Testis (tissue), 3 donors: ENCODE results near the gene KIAA1210. TPM values are rescaled to one million over a fixed set of nuclear protein-coding genes. Genes with fewer than 3 reads are reported as not detected.

ENCODE experiments used
- DNase-seq: peaks from one replicate; pipeline ENCODE4 v3.0.0-alpha.2; 2019
- H3K27ac ChIP-seq, 2 donors: fragments of 200-600 bp; sonication (generic); one replicate each; pipeline ENCODE4 v1.5.1; 2019
- H3K27me3 ChIP-seq: fragments of 200-600 bp; sonication (generic); one replicate; pipeline ENCODE4 v1.5.1; 2019
- H3K36me3 ChIP-seq: fragments of 200-600 bp; sonication (generic); one replicate; pipeline ENCODE4 v1.5.1; 2017; ENCODE audit warnings: low read depth; ENCODE audit errors: missing control alignments
- H3K4me1 ChIP-seq: fragments of 200-600 bp; sonication (generic); one replicate; pipeline ENCODE4 v1.5.1; 2019
- H3K4me3 ChIP-seq, 2 donors: fragments of 200-600 bp; sonication (generic); one replicate each; pipeline ENCODE4 v1.5.1; 2017 to 2019
- H3K9me3 ChIP-seq: fragments of 200-600 bp; sonication (generic); one replicate; pipeline ENCODE4 v1.5.1; 2017
- POLR2A ChIP-seq: fragments of 450-650 bp; IDR thresholded peaks from one replicate; pipeline ENCODE4 v1.6.1; 2017; ENCODE audit warnings: antibody characterized with exemption, mild to moderate bottlenecking, moderate library complexity
- whole genome bisulfite sequencing, 2 donors: methylation state at CpG; one replicate each; pipeline ENCODE4 v1.1.5; 2018; 5-methylcytosine and 5-hydroxymethylcytosine counted together
- intact Hi-C: fragments of 100-400 bp; cut with DNase I; formaldehyde crosslinking; loops from one replicate; pipeline ENCODE4 v1.15.1; 2023; ENCODE audit warnings: low total_unique reads
- polyA plus RNA-seq: library from polyadenylated mRNA; stranded (reverse); fragments of 350-450 nt; fragmentation: Illumina TruSeq; extraction: RNeasy Lipid Tissue Mini Kit (QIAGEN cat#74804); gene quantifications from one replicate; pipeline ENCODE4 v1.2.3, GENCODE V29; 2014; ENCODE audit warnings: low read depth, low replicate concordance; ENCODE audit not compliant: insufficient read depth
- total RNA-seq, 2 donors: library from RNA; depleted of rRNA; stranded (reverse); fragments of >200 nt; gene quantifications; one replicate each; pipeline ENCODE4 v1.2.3, GENCODE V29; 2016
- TF ChIP-seq, protein P1 (sequence below), 3 experiments: fragments of 450-650 bp in 2 of 3; fragments of 200-600 bp in 1 of 3; sonication (generic) in 1 of 3; IDR thresholded peaks; one replicate each; pipeline ENCODE4 v1.5.1; 2016 to 2019; ENCODE audit warnings: antibody characterized with exemption in 3 of 3, mild to moderate bottlenecking in 2 of 3, moderate library complexity in 1 of 3

KIAA1210 gene
- total and polyA plus RNA-seq, 3 donors from 2014 or later, result 63.0 to 286 (median 245) TPM

DNA sequence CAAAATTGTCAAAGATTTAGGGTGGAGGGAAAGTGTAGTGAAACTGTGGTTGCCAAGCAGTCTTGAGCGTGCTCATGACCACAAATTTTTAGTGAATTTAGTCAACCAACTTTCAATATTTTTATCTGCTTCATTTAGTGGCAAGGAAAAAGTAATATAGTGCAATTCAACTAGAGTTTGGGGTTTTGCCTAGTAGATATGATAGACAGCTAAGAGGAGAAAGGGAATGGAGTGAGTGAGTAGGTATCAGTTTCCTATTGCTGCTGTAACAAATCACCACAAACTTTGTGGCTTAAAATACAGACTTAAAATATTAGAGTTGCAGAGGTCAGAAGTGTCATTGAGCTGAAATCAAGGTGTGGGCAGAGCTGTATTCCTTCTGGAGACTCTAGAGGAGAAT lies 58.5 kb downstream of the KIAA1210 start:
- Histone ChIP-seq H3K4me1 (no peaks in the 10 kb centered on the region), H3K27ac (no peak overlapping the region)

GRCh38 chrX:119067023-119067739 lies 60.4 kb downstream of the KIAA1210 start:
- Histone ChIP-seq H3K27me3 (no peaks in the 10 kb centered on the region), H3K4me3 (no peak overlapping the region), H3K27ac (no peak overlapping the region), H3K9me3 (no peaks in the 10 kb centered on the region), H3K4me1 (no peaks in the 10 kb centered on the region), H3K36me3 (no peaks in the 10 kb centered on the region)
- 20 to 31% methylated on average over 3 to 7 of the region's 7 CpGs for WGBS, 2 donors
- peak; percentile 67 for DNase-seq
- intact Hi-C loops, result loop anchor here (10.0 kb wide), 1 partner anchor 212 kb away; no protein-coding TSS in a partner anchor
- TF ChIP-seq, protein P1, sequence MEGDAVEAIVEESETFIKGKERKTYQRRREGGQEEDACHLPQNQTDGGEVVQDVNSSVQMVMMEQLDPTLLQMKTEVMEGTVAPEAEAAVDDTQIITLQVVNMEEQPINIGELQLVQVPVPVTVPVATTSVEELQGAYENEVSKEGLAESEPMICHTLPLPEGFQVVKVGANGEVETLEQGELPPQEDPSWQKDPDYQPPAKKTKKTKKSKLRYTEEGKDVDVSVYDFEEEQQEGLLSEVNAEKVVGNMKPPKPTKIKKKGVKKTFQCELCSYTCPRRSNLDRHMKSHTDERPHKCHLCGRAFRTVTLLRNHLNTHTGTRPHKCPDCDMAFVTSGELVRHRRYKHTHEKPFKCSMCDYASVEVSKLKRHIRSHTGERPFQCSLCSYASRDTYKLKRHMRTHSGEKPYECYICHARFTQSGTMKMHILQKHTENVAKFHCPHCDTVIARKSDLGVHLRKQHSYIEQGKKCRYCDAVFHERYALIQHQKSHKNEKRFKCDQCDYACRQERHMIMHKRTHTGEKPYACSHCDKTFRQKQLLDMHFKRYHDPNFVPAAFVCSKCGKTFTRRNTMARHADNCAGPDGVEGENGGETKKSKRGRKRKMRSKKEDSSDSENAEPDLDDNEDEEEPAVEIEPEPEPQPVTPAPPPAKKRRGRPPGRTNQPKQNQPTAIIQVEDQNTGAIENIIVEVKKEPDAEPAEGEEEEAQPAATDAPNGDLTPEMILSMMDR (IDR thresholded peaks at IDR 0.05), result peak; percentile 29 to 59 (median 57)
- TF ChIP-seq POLR2A, result no peak

More for the DNA sequence above, 58.5 kb downstream of the KIAA1210 start:
- no peak for DNase-seq
- Histone ChIP-seq H3K36me3 (no peaks in the 10 kb centered on the region), H3K9me3 (no peaks in the 10 kb centered on the region), H3K4me3 (no peak overlapping the region), H3K27me3 (no peaks in the 10 kb centered on the region)
- intact Hi-C loops, result loop anchor here (10.0 kb wide), 1 partner anchor 214 kb away; no protein-coding TSS in a partner anchor
- TF ChIP-seq POLR2A, result no peak
- TF ChIP-seq, protein P1 (IDR thresholded peaks at IDR 0.05), result no peak
- WGBS, 2 donors, result 94% methylated on average over 1 of the region's 1 CpG

- no peaks in the 10 kb centered on the region for H3K27me3 ChIP-seq
- no peaks in the 10 kb centered on the region for H3K36me3 ChIP-seq
- no peak for DNase-seq
- no peak for TF ChIP-seq POLR2A
- TF ChIP-seq, protein P1 (IDR thresholded peaks at IDR 0.05), result no peak
- no peaks in the 10 kb centered on the region for H3K4me1 ChIP-seq
- intact Hi-C loops, result loop anchor here (10.0 kb wide), 1 partner anchor 209 kb away; no protein-coding TSS in a partner anchor
- H3K4me3 ChIP-seq, result no peak overlapping the region
- WGBS, 2 donors, result 94 to 96% methylated on average over 7 of the region's 7 CpGs
- H3K9me3 ChIP-seq, result no peaks in the 10 kb centered on the region
- no peak overlapping the region for H3K27ac ChIP-seq
Observed at GRCh38 chrX:119063428-119063827, 64.2 kb downstream of the KIAA1210 start.

GRCh38 chrX:119062750-119063374 lies 64.8 kb downstream of the KIAA1210 start:
- H3K36me3 ChIP-seq, result no peaks in the 10 kb centered on the region
- H3K4me1 ChIP-seq, result no peaks in the 10 kb centered on the region
- intact Hi-C loops, result loop anchor here (10.0 kb wide), 1 partner anchor 208 kb away; no protein-coding TSS in a partner anchor
- 61 to 76% methylated on average over 6 of the region's 6 CpGs for WGBS, 2 donors
- H3K27ac ChIP-seq, result no peak overlapping the region
- H3K9me3 ChIP-seq, result no peaks in the 10 kb centered on the region
- H3K27me3 ChIP-seq, result no peaks in the 10 kb centered on the region
- no peak overlapping the region for H3K4me3 ChIP-seq
- no peak for DNase-seq
- no peak for TF ChIP-seq POLR2A
- TF ChIP-seq, protein P1 (IDR thresholded peaks at IDR 0.05), result no peak
